Lower leg skin (tissue), 3 donors: Measurements from ENCODE around the gene CNTN4.

Source experiments
- POLR2A ChIP-seq, 2 donors: fragments of 450-650 bp; IDR thresholded peaks; one replicate each; pipeline ENCODE4 v1.6.1; 2016 to 2017; ENCODE audit warnings: antibody characterized with exemption in 2 of 2, mild to moderate bottlenecking in 1 of 2, moderate library complexity in 1 of 2
- TF ChIP-seq, protein P1 (sequence below), 3 donors: fragments of 450-650 bp; IDR thresholded peaks; one replicate each; pipeline ENCODE4 v1.5.1; 2016; ENCODE audit warnings: antibody characterized with exemption in 3 of 3, mild to moderate bottlenecking in 3 of 3, moderate library complexity in 2 of 3

- TF ChIP-seq, protein P1, sequence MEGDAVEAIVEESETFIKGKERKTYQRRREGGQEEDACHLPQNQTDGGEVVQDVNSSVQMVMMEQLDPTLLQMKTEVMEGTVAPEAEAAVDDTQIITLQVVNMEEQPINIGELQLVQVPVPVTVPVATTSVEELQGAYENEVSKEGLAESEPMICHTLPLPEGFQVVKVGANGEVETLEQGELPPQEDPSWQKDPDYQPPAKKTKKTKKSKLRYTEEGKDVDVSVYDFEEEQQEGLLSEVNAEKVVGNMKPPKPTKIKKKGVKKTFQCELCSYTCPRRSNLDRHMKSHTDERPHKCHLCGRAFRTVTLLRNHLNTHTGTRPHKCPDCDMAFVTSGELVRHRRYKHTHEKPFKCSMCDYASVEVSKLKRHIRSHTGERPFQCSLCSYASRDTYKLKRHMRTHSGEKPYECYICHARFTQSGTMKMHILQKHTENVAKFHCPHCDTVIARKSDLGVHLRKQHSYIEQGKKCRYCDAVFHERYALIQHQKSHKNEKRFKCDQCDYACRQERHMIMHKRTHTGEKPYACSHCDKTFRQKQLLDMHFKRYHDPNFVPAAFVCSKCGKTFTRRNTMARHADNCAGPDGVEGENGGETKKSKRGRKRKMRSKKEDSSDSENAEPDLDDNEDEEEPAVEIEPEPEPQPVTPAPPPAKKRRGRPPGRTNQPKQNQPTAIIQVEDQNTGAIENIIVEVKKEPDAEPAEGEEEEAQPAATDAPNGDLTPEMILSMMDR (IDR thresholded peaks at IDR 0.05) = no peak
- no peak for TF ChIP-seq POLR2A (IDR thresholded peaks at IDR 0.05)
These were observed 479.9 kb downstream of the CNTN4 start for GRCh38 chr3:2578560-2578959.
